GM21717 (cell line): ENCODE measurements around the gene KRTAP10-1.
"Not testable (repeated sequence)": the region's sequence is repeated elsewhere in the genome, so short reads cannot be mapped to it uniquely, and the experiment has no call there.

Source experiments
- ATAC-seq: cut with Tn5 transposase; IDR thresholded peaks from one replicate; pipeline ENCODE4 v1.9.1; 2021; ENCODE audit warnings: mild to moderate bottlenecking, moderate library complexity; ENCODE audit not compliant: unreplicated experiment

The KRTAP10-1 gene

DNA sequence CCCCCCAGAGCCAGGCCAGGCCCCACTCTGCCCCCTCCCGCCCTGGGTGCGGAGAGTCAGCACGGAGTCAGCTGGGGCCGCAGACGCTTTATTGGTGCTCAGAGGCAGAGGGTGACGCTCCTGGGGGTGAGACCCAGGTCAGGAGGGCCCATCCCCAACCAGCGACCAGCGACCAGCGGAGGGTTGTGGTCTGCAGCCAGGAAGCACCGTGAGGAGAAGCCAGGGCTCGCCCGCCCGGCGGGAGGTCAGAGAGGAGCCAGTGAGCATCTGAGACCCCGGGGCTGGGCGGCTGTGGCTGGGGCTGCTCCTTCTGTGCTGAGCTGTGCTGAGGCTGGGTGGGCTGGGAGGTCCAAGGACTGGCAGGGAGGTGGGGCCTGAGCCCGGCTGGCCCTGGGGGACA, 10.3 kb upstream of the KRTAP10-1 start:
- ATAC-seq, result not testable (repeated sequence)

DNA sequence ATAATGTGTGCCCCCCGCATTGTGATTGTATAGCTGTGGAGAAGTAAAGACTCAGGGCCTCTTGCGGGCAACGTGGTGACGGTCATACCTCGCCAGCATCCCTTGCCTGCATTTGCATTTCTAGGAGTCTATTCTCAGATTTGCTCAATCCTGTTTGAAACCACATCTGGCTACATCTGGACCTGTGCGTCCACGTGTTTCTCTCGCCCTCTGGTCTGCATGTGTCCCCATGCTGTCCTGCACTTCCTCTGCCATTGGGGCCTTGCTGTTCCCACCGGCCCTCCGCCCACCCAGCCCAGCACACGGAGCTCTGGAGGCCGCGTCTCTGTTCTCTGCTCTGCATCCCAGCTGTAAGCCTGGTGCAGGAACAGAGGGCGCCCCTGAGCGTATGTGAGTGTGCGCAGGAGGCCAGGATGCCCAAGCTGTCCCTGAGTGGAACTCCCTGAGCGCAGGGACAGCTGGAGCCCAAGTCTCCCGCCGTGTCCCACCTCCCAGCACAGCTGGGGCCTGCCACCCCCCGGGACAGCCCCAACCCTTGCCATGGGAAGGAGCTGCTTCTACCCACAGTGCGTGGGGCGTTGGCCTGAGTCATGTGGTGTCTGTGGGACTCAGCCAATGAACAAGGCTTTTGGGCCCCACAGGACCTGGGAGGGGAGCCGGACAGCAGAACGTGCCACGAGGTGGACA, 9.7 kb upstream of the KRTAP10-1 start:
- ATAC-seq, result no peak

DNA sequence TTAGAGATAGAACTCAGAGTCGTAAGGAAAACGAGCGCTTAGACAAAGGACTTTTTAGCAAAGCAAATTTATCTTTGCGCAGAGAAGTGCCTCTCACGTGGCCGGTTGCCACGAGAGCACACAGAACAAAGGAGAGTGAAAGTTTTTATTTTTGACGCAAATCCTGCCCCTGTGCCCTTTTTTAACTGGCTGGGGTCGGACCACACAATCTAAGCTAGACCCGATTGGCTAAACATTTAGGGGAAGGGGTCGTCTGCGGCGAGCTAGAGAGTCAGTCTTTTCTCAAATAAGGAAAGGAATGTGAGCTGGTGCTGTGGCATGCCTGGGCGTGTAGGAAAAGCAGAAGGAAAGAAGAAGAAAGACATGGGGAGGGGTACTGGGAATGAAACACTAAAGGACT, 8.9 kb upstream of the KRTAP10-1 start:
- ATAC-seq, result no peak

DNA sequence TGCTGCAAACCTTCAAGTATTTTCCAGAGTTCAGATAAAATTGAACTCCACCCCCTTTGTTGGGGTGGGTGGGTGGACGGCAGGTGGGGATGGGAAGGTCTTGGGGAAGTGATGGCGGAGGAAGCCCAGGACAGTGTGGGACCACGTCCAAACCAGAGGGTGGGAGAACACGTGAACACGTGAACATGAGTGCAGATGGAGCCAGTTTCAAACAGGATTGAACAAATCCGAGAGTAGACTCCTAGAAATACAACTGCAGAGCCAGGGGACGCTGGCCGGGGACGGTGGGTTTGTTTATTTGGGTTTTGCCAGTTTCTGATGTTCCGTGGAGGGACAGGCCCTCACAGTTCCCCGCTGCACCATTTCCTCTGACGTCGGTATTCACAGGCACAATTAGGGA, 8.4 kb upstream of the KRTAP10-1 start:
- ATAC-seq, result no peak

DNA sequence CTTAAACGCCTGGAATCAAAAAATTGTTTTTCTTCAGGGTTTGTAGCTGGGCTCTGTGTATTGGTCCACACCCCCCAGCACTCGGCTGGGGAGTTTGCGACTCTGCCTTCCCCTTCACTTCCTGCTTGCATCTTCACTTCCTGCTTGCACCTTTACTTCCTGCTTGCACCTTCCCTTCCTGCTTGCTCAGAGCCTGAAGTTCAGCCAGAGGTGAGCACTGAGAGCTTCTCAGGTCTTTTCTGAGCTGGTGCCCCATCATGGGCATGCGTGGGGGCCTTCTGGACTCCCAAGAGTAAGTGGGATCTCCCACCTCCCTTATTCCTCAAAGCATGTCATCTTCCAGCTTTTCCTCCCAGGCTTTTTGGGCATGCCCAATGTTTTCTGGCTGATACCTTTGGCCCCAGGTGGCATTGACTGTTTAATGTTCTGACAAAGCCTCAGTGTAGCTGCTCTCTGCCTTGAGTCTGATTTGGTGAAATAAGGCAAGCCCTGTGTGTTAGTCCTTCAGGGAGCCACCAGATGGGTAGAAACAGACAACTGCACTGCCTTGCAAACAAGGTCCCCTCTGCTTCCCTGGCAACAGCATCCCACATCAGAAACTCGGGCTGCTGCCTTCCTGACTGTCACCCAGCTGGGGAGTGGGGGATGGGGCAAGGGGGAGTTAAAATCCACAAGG, 7.8 kb upstream of the KRTAP10-1 start:
- ATAC-seq, result no peak

DNA sequence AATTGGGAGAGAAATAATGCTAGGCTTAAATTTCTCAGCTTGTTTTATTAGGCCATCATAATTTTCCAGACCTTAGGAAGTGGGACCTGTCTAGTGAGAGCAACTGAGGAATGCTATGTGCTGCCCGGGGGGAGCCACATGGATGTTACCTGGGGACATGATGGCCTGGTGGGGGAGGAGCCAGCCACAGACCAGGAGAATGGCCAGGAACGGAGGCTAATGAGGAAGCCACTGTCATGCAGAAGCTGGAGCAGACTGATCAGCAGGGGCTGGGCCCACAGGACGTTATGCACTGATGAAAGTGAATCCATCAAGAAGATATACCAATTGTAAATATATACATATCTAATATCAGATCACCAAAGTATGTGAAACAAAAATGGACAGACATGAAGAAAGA, 4.6 kb upstream of the KRTAP10-1 start:
- no peak for ATAC-seq

DNA sequence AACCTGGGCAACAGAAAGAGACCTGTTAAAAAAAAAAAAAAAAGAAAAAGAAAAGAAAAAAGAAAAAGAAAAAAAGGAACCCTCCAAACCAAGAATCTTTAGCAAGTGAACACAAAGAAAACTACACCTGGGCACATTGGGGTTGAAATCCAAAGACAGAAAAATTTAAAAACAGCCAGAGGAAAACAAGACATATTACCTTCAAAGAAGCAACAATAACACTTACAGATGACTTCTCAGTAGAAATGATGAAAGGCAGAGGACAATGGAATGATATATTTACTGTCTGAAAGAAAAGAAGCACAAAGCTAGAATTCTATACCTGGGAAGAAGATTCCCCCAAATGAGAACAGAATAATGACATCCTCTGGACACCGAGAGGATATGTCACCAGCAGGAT, 2.7 kb upstream of the KRTAP10-1 start:
- no peak for ATAC-seq

DNA sequence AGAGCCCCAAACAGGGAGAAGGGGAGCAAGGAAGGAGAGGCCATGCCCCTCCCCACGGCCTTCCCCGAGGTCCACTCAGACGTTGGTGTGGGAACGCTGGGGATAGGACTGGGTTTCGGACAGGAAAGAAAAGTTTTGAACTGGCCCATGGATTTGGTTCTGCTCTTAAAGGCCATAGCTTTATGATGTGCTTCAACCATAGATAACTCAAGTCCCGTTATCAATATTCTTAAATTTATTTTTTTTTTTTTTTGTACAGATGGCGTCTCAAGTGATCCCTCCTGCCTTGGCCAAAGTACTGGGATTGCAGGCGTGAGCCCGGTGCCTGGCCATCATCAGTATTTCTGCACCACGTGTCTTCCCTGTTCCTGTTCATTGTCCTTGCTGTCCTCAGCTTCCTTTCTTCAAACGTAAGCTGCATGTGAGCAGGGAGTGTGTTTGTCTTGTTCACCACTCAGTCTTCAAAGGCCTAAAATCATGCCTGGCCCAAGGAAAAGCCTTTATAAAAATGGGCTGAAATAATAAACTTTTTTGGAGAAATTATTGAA, 820 bp upstream of the KRTAP10-1 start:
- ATAC-seq, result no peak

DNA sequence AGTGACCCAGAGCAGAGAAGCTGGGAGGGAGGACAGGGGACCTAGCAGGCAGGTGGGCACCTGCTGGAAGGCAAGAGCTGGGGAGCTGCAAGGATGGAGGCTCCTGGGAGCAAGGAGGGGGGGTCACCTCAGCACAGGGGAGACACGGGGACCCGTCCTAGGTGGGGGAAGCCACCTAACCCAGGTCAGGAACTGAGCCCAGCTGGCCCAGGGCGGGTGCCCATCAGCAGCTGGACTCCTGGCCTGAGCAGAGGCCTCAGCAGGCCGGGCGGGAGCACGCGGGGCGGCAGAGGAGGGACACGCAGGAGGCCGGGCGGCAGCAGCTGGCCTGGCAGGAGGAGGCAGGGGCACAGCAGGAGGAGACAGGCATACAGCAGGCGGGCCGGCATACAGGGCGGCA, 949 bp downstream of the KRTAP10-1 start:
- ATAC-seq, result no peak

DNA sequence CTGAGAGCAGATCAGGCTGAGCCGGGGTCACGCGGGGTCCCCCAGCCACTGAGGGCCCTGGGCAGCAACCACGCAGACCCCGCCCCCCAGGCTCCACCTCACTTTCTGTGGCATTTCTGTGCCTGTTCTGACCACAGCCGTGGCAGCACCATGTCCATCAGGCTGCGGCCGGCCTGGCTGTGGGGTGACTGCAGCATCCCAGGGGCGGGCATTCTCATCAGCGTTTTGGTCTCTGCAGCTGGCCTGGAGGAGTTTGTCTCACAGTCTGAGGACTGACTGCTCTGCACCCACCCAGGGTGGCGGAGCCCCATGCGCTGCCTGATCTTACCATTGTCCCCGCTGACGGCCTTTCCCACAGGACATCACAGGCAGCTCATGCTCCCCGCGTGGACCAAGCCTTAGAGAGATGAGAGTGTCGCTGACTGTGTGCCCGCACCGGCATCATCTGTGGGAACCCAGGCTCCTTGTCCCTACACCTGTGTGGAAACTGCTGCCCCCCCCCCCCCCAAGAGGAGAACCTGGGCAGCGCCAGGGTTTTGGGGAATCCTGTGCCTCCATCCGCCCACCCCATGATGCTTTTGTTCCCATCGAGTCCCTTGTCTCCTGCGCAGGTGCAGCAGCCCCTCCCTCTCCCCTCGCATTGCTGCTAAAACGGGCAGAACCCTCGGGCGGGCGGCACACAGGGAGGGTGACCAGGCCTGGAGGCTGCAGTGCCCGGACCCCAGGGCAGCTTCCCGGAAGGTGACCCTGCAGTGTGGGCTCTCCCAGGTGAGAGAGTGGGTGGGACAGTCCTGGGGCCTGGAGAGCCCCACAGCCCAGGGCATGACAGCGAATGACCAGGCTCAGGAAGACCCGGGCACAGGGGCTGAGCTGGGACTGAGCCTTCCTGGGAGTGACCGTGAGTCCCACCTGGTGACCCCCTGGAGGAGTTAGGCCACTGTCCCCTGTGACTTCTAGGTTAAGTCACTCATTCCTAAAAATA, 1.8 kb downstream of the KRTAP10-1 start:
- ATAC-seq, result no peak

DNA sequence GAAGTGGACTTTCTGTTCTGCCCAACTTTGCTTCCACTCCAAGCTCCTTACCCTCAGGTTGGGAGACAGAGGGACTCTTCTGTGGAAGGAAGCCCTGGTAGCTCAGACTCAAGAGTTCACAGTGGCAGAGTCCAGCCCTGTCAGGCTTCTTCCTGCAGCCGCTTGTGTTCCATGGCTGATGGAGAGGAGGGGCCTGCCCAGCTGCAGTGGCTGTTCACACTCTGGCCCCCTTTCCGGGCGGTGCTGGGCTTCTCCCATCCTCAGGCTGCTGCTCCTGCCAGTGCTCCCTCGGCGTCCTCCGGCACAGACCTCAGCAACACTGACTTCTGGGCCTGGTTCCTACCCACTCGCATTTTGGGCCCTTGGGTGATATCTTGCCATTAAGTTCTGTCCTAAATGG, 4.0 kb downstream of the KRTAP10-1 start:
- no peak for ATAC-seq

DNA sequence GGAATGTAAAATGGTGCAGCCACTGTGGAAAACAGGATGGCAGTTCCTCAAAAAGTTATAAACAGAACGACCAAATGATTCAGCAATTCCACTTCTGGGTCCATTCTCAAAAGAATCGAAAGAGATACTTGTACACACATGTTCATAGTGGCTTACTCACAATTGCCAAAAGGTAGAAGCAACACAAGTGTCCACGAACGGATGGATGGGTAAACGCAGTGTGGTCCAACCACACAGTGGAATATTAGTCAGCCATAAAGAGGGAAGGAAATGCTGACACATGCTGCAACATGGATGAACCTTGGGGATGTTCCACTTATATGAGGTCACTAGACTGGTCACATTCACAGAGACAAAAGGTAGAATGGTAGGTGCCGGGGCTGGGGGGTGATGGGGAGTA, 5.3 kb downstream of the KRTAP10-1 start:
- no peak for ATAC-seq

DNA sequence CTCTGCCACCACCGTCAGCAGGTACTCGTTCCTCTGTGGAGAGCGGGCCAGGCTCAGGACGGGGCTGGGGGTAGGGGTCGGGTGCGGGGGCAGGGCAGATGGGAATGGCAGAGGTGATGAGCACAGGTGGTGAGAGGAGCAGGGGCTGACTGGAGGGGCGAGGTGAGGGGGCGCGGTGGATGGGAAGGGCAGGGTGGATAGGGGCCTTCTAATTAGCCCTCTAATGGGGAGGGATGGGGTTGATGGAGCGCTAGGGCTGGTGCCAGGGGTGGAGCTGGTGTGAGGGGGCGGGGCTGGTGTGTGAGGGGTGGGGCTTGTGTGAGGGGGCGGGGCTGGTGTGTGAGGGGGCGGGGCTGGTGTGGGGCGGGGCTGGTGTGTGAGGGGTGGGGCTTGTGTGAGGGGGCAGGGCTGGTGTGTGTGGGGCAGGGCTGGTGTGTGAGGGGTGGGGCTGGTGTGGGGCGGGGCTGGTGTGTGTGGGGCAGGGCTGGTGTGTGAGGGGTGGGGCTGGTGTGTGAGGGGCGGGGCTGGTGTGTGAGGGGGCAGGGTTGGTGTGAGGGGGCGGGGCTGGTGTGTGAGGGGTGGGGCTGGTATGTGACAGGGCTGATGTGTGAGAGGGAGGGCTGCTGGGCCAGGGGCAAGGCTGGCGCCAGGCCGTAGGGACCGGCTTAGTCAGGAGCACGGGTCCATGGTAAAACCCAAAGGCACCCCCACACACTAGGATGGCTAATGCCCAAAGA, 5.9 kb downstream of the KRTAP10-1 start:
- no peak for ATAC-seq

DNA sequence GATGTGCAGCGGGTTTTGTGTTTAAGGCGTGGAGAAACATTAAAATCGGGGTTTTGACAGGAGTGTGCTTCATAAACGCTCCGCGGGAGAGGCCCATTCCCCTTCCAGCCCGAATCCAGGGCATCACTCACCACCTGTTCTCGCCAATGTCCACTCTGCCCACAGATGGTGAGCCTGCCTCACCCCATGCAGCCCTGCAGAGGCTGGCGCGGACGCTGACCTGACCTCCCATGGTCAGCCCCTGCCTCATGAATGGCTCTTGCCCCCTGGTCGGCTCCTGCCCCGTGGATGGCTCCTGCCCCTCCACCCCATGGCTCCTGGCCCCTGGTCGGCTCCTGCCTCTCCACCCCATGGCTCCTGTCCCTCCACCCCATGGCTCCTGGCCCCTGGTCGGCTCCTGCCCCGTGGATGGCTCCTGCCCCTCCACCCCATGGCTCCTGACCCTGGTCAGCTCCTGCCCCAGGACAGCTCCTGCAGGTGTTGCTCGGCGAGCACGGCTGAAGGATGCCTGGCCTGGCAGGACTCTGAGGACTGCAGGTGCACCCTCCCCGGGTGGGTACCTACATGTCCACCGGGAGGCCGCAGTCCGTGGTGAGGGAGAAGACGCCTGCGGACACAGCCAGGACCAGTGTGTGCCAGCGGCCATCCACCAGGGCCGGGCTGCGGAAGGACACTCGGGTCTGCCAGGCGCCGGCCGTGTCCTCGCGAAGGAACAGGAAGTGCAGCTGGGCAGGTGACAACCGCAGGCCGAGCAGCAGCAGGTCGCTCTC, 6.7 kb downstream of the KRTAP10-1 start:
- no peak for ATAC-seq

DNA sequence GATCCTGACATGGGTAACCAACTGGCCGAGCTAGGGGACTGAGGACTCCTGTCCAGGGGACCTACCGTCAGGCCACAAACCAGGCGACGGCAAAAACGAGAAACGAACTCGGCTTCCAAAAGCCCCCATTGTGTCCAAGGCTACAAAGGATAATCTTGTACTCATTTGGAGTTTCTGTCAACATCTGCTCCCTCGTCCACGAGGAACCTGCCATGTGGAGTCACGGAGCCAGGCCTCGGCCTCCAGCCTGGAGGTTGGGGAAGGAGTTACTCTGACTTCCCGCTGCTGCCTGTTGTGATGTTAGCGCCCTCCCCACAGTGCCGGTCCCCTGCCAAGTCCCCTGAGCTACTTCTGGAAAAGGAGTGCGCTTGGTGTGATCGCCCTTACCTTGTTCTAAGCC, 7.3 kb downstream of the KRTAP10-1 start:
- ATAC-seq, result no peak

DNA sequence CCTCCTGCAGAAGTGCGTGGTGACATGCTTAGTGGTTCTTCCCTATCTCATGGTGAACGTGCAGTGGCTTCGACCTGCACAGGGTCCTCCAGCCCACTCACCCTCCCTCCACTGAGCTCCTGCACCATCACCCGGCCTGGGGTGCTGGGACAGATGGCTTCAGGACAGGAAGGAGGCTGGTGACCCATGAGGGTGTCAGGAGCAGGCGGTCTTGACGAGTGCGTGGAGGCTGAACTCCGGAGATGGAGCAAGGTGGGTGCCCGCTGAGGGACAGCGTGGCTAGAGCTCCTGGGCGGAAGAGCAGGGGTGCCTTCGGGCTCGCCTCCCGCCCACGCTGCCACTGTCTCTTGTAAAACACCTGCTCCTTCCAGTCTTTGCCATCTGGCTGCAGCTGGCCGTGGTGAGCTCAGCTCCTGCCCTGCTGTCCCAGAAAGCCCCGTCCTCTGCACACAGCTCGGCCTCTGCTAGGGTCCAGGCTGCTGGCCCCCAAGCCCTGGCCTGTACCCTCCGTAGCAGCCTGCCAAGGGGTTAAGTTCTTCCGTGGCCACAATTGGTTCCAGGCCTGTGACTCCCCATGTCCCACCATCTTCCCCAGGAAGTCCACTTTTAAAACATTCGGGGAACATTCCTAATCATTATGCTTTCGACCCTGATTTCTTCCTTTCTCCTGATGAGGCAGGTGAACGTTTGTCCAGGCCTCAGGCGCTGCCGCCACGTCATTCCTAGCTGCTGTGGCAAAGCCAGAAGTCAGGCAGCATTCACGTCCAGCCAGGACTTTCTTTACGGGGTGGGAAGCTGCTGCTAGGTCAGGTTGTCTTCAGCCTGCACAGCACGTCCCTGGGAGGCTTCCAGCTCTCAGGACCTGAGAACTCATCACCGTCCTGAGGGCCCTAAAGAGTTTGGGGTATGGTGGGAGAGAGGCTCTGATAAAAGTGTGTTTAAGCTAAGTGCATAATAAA, 8.1 kb downstream of the KRTAP10-1 start:
- ATAC-seq, result no peak

DNA sequence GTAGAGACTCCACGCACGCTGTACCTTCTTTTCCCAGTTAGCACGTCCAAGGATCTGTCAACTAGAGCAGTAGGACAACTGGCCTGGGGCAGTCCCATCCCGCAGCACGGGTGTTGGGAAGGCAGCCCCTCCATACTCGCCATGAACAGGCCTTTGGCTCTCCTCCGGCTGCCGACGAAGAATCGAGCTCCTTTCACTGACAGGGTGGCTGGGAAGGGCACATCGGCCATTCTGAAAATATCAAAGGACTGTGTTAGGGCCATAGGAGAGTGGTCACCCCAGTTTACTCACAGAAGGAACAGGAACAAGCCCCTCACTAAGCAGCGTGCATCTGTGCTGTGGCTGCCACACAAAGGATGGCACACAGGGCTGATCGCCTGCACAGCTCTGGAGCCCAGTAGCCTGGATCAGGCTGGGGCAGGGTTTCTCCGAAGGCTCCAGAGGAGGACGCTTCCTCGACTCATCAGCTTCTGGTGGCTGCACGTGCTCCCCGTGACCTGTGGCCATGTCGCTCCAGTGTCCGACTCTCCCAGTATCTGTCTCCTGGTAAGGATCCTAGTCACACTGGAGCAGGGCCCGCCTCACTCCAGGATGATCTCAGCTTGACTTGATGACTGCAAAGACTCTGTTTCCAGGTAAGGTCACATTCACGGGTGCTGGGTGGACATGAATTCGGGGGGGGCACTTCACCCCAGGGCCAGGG, 8.9 kb downstream of the KRTAP10-1 start:
- ATAC-seq, result no peak

DNA sequence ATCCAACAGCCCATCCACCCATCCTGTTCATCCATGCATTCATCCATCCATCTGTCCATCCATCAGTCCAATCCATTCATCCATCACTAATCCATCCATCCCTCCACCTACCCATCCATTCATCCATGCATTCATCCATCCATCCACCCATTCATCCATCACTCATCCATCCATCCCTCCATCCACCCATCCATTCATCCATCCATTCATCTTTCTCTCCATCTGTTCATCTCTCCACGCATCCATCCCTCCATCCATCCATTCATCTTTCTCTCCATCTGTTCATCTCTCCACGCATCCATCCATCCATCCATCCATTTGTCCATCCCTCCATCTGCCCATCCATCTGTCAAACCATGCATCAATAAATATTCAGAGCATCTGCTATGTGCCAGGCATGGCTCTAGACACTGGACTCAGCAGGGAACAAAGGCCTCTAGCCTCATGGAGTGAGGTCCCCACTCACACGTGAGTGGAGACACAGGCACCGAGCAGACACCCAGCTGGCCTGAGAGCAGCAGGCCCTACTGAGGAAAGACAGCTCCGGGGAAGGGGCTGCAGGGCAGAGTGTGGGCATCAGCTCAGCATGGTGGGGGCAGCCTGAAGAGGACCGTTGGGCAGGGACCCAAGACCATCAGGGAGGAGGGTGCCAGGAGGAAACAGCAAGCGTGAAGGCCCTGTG, 9.6 kb downstream of the KRTAP10-1 start:
- ATAC-seq, result no peak
